Measurements from ENCODE around the gene CXCL5.
"Not testable (repeated sequence)": the region's sequence is repeated elsewhere in the genome, so short reads cannot be mapped to it uniquely, and the experiment has no call there.

The CXCL5 gene

DNA sequence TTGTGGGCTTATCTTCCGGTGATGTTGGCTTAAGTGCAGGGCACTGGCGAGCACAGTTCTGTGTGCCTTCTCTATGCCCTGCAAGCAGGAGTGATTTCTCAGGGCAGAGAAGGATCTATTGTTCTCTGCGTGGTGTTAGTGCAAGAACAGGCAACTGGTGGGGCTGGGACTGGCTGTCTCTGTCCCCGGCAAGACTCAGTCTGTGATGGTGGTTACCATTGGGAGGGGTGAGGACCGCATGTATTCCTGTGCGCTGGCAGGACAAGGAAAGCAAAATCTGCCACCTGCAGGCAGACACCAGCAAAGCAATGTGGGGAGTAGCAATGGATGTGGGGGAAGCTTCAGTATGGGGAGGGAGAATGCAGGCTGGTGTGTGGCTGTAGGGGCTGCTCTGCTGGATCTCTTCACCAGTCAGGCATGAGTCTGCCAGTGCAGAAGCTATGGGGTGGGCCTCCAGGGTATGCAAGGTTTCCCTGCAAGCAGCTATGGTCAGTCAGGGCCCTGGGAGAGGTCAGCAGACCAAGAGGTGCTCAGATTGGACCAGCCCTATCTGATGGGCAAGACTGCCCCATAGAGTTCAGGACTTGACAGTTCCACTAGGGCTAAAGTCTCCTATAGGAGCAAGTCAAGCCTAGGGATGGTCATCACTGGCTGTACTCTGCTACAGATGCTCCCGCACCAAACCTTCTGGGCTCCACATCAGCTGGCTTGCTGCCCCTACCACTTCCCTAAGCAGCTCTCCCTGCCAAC, 33.4 kb downstream of the CXCL5 start:
- ATAC-seq (peak; percentile 23), DNase-seq (no peak)
- H3K9me3 Mint-ChIP-seq, result peaks cover 0 to 28% of the 10 kb centered on the region in 2 donors
- no peaks in the 10 kb centered on the region for H3K4me1 Mint-ChIP-seq
- no peak overlapping the region for H3K27ac Mint-ChIP-seq
- H3K4me3 Mint-ChIP-seq, result no peak overlapping the region
- peaks cover 6% of the 10 kb centered on the region for H3K27me3 Mint-ChIP-seq

DNA sequence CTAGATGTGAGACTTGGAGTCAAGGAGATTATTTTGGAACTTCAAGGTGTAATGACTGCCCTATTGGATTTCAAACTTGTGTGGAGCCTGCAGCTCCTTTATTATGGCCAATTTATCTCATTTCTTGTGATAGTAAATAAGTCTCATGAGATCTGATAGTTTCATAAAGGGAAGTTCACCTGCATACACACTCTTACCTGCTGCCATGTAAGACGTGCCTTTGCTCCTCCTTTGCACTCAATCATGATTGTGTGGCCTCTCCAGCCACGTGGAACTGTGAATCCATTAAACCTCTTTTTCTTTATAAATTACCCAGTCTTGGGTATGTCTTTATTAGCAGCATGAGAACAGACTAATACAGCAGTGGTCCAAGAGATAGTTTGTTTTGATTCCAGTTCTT, 35.8 kb downstream of the CXCL5 start:
- H3K27ac Mint-ChIP-seq, result no peak overlapping the region

GRCh38 chr4:73959041-73959440, 39.4 kb downstream of the CXCL5 start:
- H3K4me3 Mint-ChIP-seq, H3K27me3 Mint-ChIP-seq, H3K4me1 Mint-ChIP-seq, ATAC-seq, H3K27ac Mint-ChIP-seq, DNase-seq: not testable (repeated sequence)
- H3K9me3 Mint-ChIP-seq, result peaks cover 12 to 41% of the 10 kb centered on the region in 2 donors

More for the DNA sequence above, 35.8 kb downstream of the CXCL5 start:
- DNase-seq (no peak), ATAC-seq (no peak)
- peaks cover 0 to 19% of the 10 kb centered on the region in 2 donors for H3K9me3 Mint-ChIP-seq
- no peak overlapping the region for H3K4me3 Mint-ChIP-seq
- H3K27me3 Mint-ChIP-seq, result no peaks in the 10 kb centered on the region
- H3K4me1 Mint-ChIP-seq, result no peaks in the 10 kb centered on the region

GRCh38 chr4:73952352-73952751, 46.1 kb downstream of the CXCL5 start:
- Mint-ChIP-seq H3K4me3 (no peak overlapping the region), H3K27me3 (peaks cover 8% of the 10 kb centered on the region), H3K27ac (no peak overlapping the region), H3K4me1 (no peaks in the 10 kb centered on the region), H3K9me3 (peaks cover 12 to 19% of the 10 kb centered on the region in 2 donors)
- DNase-seq, result no peak
- ATAC-seq, result no peak

GRCh38 chr4:73950376-73950920, 48.0 kb downstream of the CXCL5 start:
- not testable (repeated sequence) for ATAC-seq, H3K4me3 Mint-ChIP-seq, H3K27ac Mint-ChIP-seq, DNase-seq, H3K9me3 Mint-ChIP-seq, H3K4me1 Mint-ChIP-seq
- H3K27me3 Mint-ChIP-seq, result peaks cover 12% of the 10 kb centered on the region

GRCh38 chr4:73948990-73949706, 49.3 kb downstream of the CXCL5 start:
- Mint-ChIP-seq H3K9me3 (peaks cover 0 to under 1% of the 10 kb centered on the region in 2 donors), H3K4me1 (no peaks in the 10 kb centered on the region), H3K4me3 (no peak overlapping the region), H3K27me3 (peaks cover 25% of the 10 kb centered on the region), H3K27ac (no peak overlapping the region)
- DNase-seq (no peak), ATAC-seq (no peak)

GRCh38 chr4:73948291-73948690, 50.2 kb downstream of the CXCL5 start:
- no peaks in the 10 kb centered on the region for H3K9me3 Mint-ChIP-seq
- no peaks in the 10 kb centered on the region for H3K4me1 Mint-ChIP-seq
- ATAC-seq (no peak), DNase-seq (no peak)
- peaks cover 34% of the 10 kb centered on the region for H3K27me3 Mint-ChIP-seq
- H3K4me3 Mint-ChIP-seq, result no peak overlapping the region
- H3K27ac Mint-ChIP-seq, result no peak overlapping the region

- Mint-ChIP-seq H3K4me3 (no peak overlapping the region), H3K27ac (no peak overlapping the region), H3K4me1 (no peaks in the 10 kb centered on the region), H3K9me3 (no peaks in the 10 kb centered on the region), H3K27me3 (peaks cover 38% of the 10 kb centered on the region)
- ATAC-seq (no peak), DNase-seq (no peak)
Observed at GRCh38 chr4:73947239-73947985, 51.1 kb downstream of the CXCL5 start.

DNA sequence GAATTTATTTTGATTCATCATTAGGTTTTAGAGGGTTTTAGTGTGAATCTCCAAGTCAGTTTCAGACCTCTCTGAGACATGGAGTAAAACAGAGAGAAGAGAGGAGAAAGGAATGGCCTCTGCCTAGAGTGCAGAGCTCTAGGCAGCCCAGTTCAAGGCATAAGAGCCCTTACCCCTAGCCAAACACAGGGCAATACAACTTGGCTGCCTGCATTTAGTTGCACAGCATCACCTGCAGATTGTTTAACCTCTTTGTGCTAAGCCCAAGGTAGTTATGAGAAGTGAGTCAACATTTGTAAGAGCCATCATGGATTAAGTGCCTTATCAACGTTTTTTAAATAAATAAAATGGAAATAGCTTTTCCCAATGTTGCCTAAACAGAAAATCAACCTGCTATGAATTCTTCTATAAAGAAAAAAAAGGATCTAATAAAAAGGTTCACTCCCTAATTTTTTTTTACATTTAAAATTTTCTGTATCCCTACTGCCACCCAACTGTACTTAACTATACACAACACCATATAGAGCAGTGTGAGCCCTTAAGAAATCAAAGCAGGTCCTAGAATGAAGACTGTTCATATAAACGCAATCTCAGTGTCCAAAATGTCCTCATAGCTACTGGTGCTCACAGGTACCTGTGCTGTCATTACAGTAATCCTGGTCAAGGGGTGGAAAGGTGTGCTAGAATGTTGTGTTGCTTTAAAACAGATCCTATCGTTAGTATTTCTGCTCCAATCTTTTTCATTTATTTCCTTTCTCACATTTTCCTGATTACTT, 52.6 kb downstream of the CXCL5 start:
- no peak for DNase-seq
- Mint-ChIP-seq H3K27ac (no peak overlapping the region), H3K4me3 (no peak overlapping the region), H3K4me1 (no peaks in the 10 kb centered on the region), H3K27me3 (peaks cover 38% of the 10 kb centered on the region), H3K9me3 (no peaks in the 10 kb centered on the region)
- no peak for ATAC-seq

Data from stimulated activated naive CD8-positive, alpha-beta T cell treated with anti-CD3 and anti-CD28 coated beads, Interleukin-15, amount 100 ng/mL, for 72 hours (primary cell).